ENCODE data around the gene RBPJL. TPM values are rescaled to one million over a fixed set of nuclear protein-coding genes. Genes with fewer than 3 reads are reported as not detected.

The RBPJL gene
- total RNA-seq, 2 donors from 2014 or later = not detected

Other genes starting within 250 kb of the RBPJL start
- gene KCNS1, start 205.7 kb upstream of the RBPJL start, total RNA-seq = under 1 TPM; 0.23 to 0.58 TPM
- 1 to 10 TPM in 1 of 2 donors, not detected in 1; 1.4 TPM for gene WFDC5, start 191.7 kb upstream of the RBPJL start, total RNA-seq
- not detected for gene WFDC12, start 182.4 kb upstream of the RBPJL start, total RNA-seq
- not detected for gene PI3, start 131.9 kb upstream of the RBPJL start, total RNA-seq
- gene SEMG1, start 99.8 kb upstream of the RBPJL start, total RNA-seq = not detected
- gene SEMG2, start 85.5 kb upstream of the RBPJL start, total RNA-seq = not detected
- gene SLPI, start 52.3 kb upstream of the RBPJL start, total RNA-seq = not detected
- gene MATN4, start 1.5 kb downstream of the RBPJL start, total RNA-seq = 1 to 10 TPM; 3.5 to 5.1 TPM
- gene SDC4, start 41.6 kb downstream of the RBPJL start, total RNA-seq = 10 to 100 TPM; 37.7 to 51.1 TPM
- 10 to 100 TPM; 35.4 to 38.8 TPM for gene SYS1, start 56.3 kb downstream of the RBPJL start, total RNA-seq
- gene TP53TG5, start 71.5 kb downstream of the RBPJL start, total RNA-seq = under 1 TPM; 0.67 to 0.83 TPM
- gene DBNDD2, start 101.4 kb downstream of the RBPJL start, total RNA-seq = 10 to 100 TPM; 28.7 to 43.4 TPM
- gene PIGT, start 109.3 kb downstream of the RBPJL start, total RNA-seq = 10 to 100 TPM; 60.4 to 63.7 TPM
- 1 to 10 TPM; 1.2 to 1.8 TPM for gene WFDC2, start 162.9 kb downstream of the RBPJL start, total RNA-seq
- gene SPINT3, start 208.8 kb downstream of the RBPJL start, total RNA-seq = not detected
- gene WFDC6, start 232.6 kb downstream of the RBPJL start, total RNA-seq = not detected
- gene EPPIN, start 240.6 kb downstream of the RBPJL start, total RNA-seq = not detected